Adrenal gland (tissue), 12 donors: ENCODE measurements around the gene SPC25. TPM values are rescaled to one million over a fixed set of nuclear protein-coding genes. Genes with fewer than 3 reads are reported as not detected.

Experiments
- DNase-seq, 7 donors: peaks; one replicate each; pipeline ENCODE4 v3.0.0-alpha.2; 2019 to 2020
- H3K27ac ChIP-seq, 5 donors: fragments of 200-600 bp; sonication (generic) in 4 of 5; 1 replicate in 3 of 5; 2 replicates in 2 of 5; pipeline versions ENCODE4 v1.5.1 to v1.8.0; 2016 to 2020; ENCODE audit warnings: mild to moderate bottlenecking in 1 of 5
- H3K27me3 ChIP-seq: fragments of 200-600 bp; 2 replicates; pipeline ENCODE4 v1.8.0; 2021
- H3K36me3 ChIP-seq, 2 donors: fragments of 200-600 bp; replicated peaks in 1 of 2; 1 replicate in 1 of 2; 2 replicates in 1 of 2; pipeline versions ENCODE4 v1.5.1 to v1.8.0; 2018 to 2022
- H3K4me1 ChIP-seq, 2 donors: fragments of 200-600 bp; replicated peaks in 1 of 2; 1 replicate in 1 of 2; 2 replicates in 1 of 2; pipeline versions ENCODE4 v1.5.1 to v1.8.0; 2018 to 2021
- H3K4me3 ChIP-seq, 4 donors: fragments of 200-600 bp; sonication (generic) in 3 of 4; one replicate each; pipeline ENCODE4 v1.5.1; 2016 to 2018
- H3K9me3 ChIP-seq, 3 donors: fragments of 200-600 bp; sonication (generic) in 1 of 3; replicated peaks in 1 of 3; 1 replicate in 2 of 3; 2 replicates in 1 of 3; pipeline versions ENCODE4 v1.5.1 to v1.8.0; 2016 to 2021
- POLR2A ChIP-seq, 2 donors: fragments of 450-650 bp; IDR thresholded peaks; one replicate each; pipeline ENCODE4 v1.6.1; 2017; ENCODE audit warnings: antibody characterized with exemption in 2 of 2, mild to moderate bottlenecking in 2 of 2, moderate library complexity in 1 of 2
- WGBS, 4 donors: extraction: QIAGEN DNeasy Blood & Tissue Kit in 2 of 4; methylation state at CpG; one replicate each; pipeline versions ENCODE4 v1.1.5 to v1.1.7; 2013 to 2017; 5-methylcytosine and 5-hydroxymethylcytosine counted together
- intact Hi-C, 2 donors: fragments of 100-400 bp; cut with DNase I; formaldehyde crosslinking; loops; one replicate each; pipeline versions ENCODE4 v1.14.1 to v1.15.0; 2022 to 2023
- polyA plus RNA-seq, 3 donors: library from polyadenylated mRNA; stranded (reverse); fragments of 200-250 nt in 2 of 3; fragments of 350-450 nt in 1 of 3; fragmentation: Illumina TruSeq in 1 of 3; extraction: RNeasy Lipid Tissue Mini Kit (QIAGEN cat#74804) in 1 of 3; gene quantifications; one replicate each; pipeline ENCODE4 v1.2.3, GENCODE V29; 2013 to 2014
- total RNA-seq, 9 donors: library from RNA; depleted of rRNA in 4 of 9; stranded (reverse); fragments of >200 nt in 4 of 9; fragments of 120-200 nt in 1 of 9; fragmentation: NEBNext Ultra II Directional in 1 of 9; extraction: Animal tissue kit (Norgen Biotek cat#: 25700) in 1 of 9; gene quantifications; one replicate each; pipeline versions ENCODE4 v1.1.0 to v1.2.4, GENCODE V29; 2013 to 2023
- TF ChIP-seq, protein P1 (sequence below), 6 experiments: fragments of 450-650 bp in 4 of 6; fragments of 200-600 bp in 2 of 6; sonication (generic) in 1 of 6; IDR thresholded peaks; 1 replicate in 5 of 6; 2 replicates in 1 of 6; pipeline versions ENCODE4 v1.5.1 to v1.8.0; 2016 to 2021; ENCODE audit warnings: antibody characterized with exemption in 6 of 6, mild to moderate bottlenecking in 2 of 6, moderate library complexity in 1 of 6
- donor health status: healthy with polysubstance abuse.
- donor health status: Bipolar disorder and iron deficiency.
- donor health status: DM: yes; HTN: yes; CAD: no.
- donor health status: DM: no; HTN: no; CAD: no.
- donor health status: DM: no; HTN: no; CAD: no.
- donor health status: DM: yes; HTN: yes; CAD: no.

SPC25 gene
- total and polyA plus RNA-seq, 12 donors: 0.38 to 8.6 (median 1.3) TPM; not detected in 2

DNA sequence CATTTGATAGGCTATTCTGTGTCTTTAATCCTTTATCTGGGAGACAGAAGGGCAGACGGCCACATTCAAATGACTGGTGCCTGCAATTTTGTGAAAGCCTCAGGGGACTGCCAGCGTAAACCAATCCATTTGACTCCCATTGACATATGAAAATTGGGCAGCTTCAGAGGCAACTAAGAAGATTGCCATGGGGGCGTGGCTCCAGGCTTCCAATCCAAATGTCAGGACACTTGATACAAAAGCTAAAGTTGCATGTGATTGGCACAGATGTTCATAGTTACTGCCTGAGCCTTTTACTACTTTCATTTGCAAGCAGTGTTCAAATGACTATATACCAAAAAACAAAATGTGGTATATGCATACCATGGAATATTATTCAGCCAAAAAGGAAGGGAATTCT is 42.0 kb downstream of the SPC25 start:
- H3K27me3 ChIP-seq: no peaks in the 10 kb centered on the region
- DNase-seq: peak in 2 of 7 donors; percentile 19 to 61
- H3K9me3 ChIP-seq: no peaks in the 10 kb centered on the region
- H3K4me1 ChIP-seq: peaks cover 4 to 7% of the 10 kb centered on the region in 2 donors
- no peaks in the 10 kb centered on the region for H3K36me3 ChIP-seq
- WGBS, 4 donors: 83 to 88% (median 88%) methylated on average over 3 of the region's 3 CpGs
- no peak overlapping the region for H3K27ac ChIP-seq
- H3K4me3 ChIP-seq: no peak overlapping the region
- TF ChIP-seq, protein P1, sequence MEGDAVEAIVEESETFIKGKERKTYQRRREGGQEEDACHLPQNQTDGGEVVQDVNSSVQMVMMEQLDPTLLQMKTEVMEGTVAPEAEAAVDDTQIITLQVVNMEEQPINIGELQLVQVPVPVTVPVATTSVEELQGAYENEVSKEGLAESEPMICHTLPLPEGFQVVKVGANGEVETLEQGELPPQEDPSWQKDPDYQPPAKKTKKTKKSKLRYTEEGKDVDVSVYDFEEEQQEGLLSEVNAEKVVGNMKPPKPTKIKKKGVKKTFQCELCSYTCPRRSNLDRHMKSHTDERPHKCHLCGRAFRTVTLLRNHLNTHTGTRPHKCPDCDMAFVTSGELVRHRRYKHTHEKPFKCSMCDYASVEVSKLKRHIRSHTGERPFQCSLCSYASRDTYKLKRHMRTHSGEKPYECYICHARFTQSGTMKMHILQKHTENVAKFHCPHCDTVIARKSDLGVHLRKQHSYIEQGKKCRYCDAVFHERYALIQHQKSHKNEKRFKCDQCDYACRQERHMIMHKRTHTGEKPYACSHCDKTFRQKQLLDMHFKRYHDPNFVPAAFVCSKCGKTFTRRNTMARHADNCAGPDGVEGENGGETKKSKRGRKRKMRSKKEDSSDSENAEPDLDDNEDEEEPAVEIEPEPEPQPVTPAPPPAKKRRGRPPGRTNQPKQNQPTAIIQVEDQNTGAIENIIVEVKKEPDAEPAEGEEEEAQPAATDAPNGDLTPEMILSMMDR (IDR thresholded peaks at IDR 0.05): no peak
- no peak for TF ChIP-seq POLR2A (IDR thresholded peaks at IDR 0.05)
- intact Hi-C loops: loop anchor here (10.0 kb wide), 1 partner anchor 73 kb away; no protein-coding TSS in a partner anchor

DNA sequence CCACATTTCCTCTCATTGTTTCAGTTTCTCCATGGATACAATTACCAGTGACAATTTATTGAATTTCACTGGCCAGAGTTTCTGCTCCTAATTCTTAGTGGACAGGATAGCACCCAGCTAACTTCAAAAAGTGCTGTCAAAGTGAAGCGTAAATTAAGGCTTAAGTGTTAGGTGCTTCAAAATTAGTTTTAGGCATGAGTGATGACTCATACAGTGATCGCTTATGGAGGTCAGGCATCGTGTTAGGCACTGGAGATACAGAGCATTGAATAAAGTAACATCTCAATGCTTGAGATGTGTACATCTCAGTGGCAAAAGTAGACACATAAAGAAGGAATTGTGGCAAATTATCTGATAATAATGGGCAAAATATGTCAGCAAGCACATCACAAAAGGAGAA is 47.0 kb downstream of the SPC25 start:
- no peak overlapping the region for H3K27ac ChIP-seq
- H3K36me3 ChIP-seq: no peaks in the 10 kb centered on the region
- H3K4me3 ChIP-seq: no peak overlapping the region
- no peak for TF ChIP-seq POLR2A (IDR thresholded peaks at IDR 0.05)
- TF ChIP-seq, protein P1 (IDR thresholded peaks at IDR 0.05): no peak
- DNase-seq: no peak
- no peaks in the 10 kb centered on the region for H3K27me3 ChIP-seq
- intact Hi-C loops: loop anchor here (10.0 kb wide), 1 partner anchor 68 kb away; no protein-coding TSS in a partner anchor
- peaks cover 0 to 4% of the 10 kb centered on the region in 2 donors for H3K4me1 ChIP-seq
- WGBS, 4 donors: 64 to 71% (median 67%) methylated on average over 3 of the region's 3 CpGs
- no peaks in the 10 kb centered on the region for H3K9me3 ChIP-seq

DNA sequence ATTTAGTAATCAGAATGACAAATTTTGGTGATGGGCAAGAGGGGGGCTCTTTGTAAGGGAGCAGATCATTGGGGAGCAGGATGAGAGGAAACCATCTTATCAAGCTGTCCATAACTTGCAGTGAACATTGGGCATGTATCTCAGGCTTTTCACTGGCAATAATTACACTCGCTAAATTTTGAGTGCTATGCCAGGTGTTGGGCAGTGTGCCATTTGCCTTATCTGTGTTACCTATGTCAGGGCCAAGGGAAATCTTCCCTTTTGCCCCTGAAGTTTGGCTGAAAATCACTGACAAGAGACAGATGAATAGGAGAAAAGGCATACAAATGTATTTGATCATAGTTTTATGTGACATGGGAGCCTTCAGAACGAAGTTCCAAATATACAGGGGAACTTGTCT is 48.8 kb downstream of the SPC25 start:
- Histone ChIP-seq H3K36me3 (peaks cover 0 to 1% of the 10 kb centered on the region in 2 donors), H3K27ac (no peak overlapping the region), H3K27me3 (no peaks in the 10 kb centered on the region), H3K4me3 (no peak overlapping the region), H3K9me3 (no peaks in the 10 kb centered on the region), H3K4me1 (peaks cover 0 to 4% of the 10 kb centered on the region in 2 donors)
- peak in 1 of 7 donors; percentile 18 for DNase-seq
- intact Hi-C loops: loop anchor here (10.0 kb wide), 1 partner anchor 67 kb away; no protein-coding TSS in a partner anchor
- WGBS, 4 donors: 36 to 52% (median 49%) methylated on average over 2 of the region's 2 CpGs
- TF ChIP-seq, protein P1 (IDR thresholded peaks at IDR 0.05): no peak
- no peak for TF ChIP-seq POLR2A (IDR thresholded peaks at IDR 0.05)

DNA sequence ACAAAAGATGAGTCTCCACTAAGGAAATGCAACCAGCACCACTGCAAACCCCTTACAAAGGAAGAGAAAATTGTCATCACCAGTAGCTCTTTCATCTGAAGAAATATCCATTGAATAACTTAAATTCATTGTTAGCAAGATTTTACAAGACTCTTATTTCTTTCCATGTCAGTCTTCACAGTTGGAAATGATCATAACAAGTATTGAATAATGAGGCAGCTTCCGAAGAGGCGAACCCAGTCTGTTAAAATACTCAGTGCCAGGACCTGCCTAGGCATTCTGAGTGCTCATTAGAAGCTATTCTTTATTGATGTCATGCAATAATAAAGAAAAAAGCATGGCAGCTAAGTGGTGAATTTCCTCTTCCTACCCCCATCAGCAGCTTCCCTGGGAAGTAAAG is 54.3 kb downstream of the SPC25 start:
- no peak for TF ChIP-seq POLR2A (IDR thresholded peaks at IDR 0.05)
- TF ChIP-seq, protein P1 (IDR thresholded peaks at IDR 0.05): no peak
- Histone ChIP-seq H3K27ac (no peak overlapping the region), H3K27me3 (no peaks in the 10 kb centered on the region), H3K36me3 (peaks cover 0 to 11% of the 10 kb centered on the region in 2 donors), H3K4me1 (no peaks in the 10 kb centered on the region), H3K9me3 (no peaks in the 10 kb centered on the region), H3K4me3 (no peak overlapping the region)
- 95 to 97% (median 96%) methylated on average over 2 of the region's 2 CpGs for WGBS, 4 donors
- DNase-seq: no peak
- intact Hi-C loops: no loop called here
